CD4-positive, CD25-positive, alpha-beta regulatory T cell (primary cell): ENCODE measurements around the gene TK1. TPM values are rescaled to one million over a fixed set of nuclear protein-coding genes. Genes with fewer than 3 reads are reported as not detected.
A peak's percentile ranks its signal among the peaks of the same experiment; 100 is the strongest.
"Not testable (repeated sequence)": the region's sequence is repeated elsewhere in the genome, so short reads cannot be mapped to it uniquely, and the experiment has no call there.

Source experiments
- ATAC-seq, 2 donors: fragments of 150-1000 bp; cut with Tn5 transposase; one replicate each; pipeline ENCODE4 v1.10.0; 2021; ENCODE audit warnings: low read depth in 2 of 2, moderate number of reproducible peaks in 2 of 2, moderate library complexity in 1 of 2
- DNase-seq, 3 donors: peaks; one replicate each; pipeline versions ENCODE4 v3.0.0 to v3.0.0-alpha.2; 2012 to 2022; ENCODE audit warnings: mixed read lengths in 1 of 3
- H3K27ac ChIP-seq: one replicate; pipeline ENCODE4 v1.7.0; 2013; ENCODE audit warnings: mild to moderate bottlenecking, low read length; ENCODE audit not compliant: insufficient read depth, poor library complexity, severe bottlenecking
- H3K27me3 ChIP-seq: one replicate; pipeline ENCODE4 v1.7.0; 2013; ENCODE audit warnings: low read length; ENCODE audit not compliant: control insufficient read depth, insufficient read depth
- H3K36me3 ChIP-seq: one replicate; pipeline ENCODE4 v1.7.0; 2013; ENCODE audit warnings: mild to moderate bottlenecking, low read length, moderate library complexity; ENCODE audit not compliant: control insufficient read depth, insufficient read depth
- H3K4me1 ChIP-seq: 2 replicates; pipeline ENCODE4 v1.7.0; 2013; ENCODE audit warnings: mild to moderate bottlenecking, low read length; ENCODE audit not compliant: insufficient read depth, control insufficient read depth, poor library complexity, severe bottlenecking
- H3K4me3 ChIP-seq: one replicate; pipeline ENCODE4 v1.7.0; 2013; ENCODE audit warnings: low read depth, mild to moderate bottlenecking, low read length, moderate library complexity
- H3K9me3 ChIP-seq, 2 experiments: 1 replicate in 1 of 2; 2 replicates in 1 of 2; pipeline ENCODE4 v1.7.0; 2013; ENCODE audit warnings: low read length in 2 of 2, mild to moderate bottlenecking in 1 of 2, moderate library complexity in 1 of 2; ENCODE audit not compliant: control insufficient read depth in 2 of 2
- H3K27ac Mint-ChIP-seq, 3 donors: one replicate each; pipeline ENCODE4 v1.8.0; 2020 to 2022; ENCODE audit warnings: mild to moderate bottlenecking in 3 of 3, mixed read lengths in 3 of 3, moderate library complexity in 2 of 3
- H3K27me3 Mint-ChIP-seq: one replicate; pipeline ENCODE4 v1.8.0; 2022; ENCODE audit warnings: mild to moderate bottlenecking, mixed read lengths
- H3K36me3 Mint-ChIP-seq: one replicate; pipeline ENCODE4 v1.8.0; 2020; ENCODE audit warnings: mixed read lengths
- H3K4me1 Mint-ChIP-seq, 4 donors: one replicate each; pipeline ENCODE4 v1.8.0; 2020 to 2022; ENCODE audit warnings: mixed read lengths in 4 of 4, mild to moderate bottlenecking in 1 of 4
- H3K4me3 Mint-ChIP-seq, 4 donors: one replicate each; pipeline ENCODE4 v1.8.0; 2020 to 2022; ENCODE audit warnings: mild to moderate bottlenecking in 4 of 4, mixed read lengths in 4 of 4, moderate library complexity in 3 of 4
- H3K9me3 Mint-ChIP-seq, 7 donors: one replicate each; pipeline ENCODE4 v1.8.0; 2020 to 2022; ENCODE audit warnings: mixed read lengths in 7 of 7, mild to moderate bottlenecking in 3 of 7, moderate library complexity in 2 of 7
- polyA plus RNA-seq, 4 donors: library from polyadenylated mRNA; unstranded; fragments of 300-500 nt; fragmentation: Illumina TruSeq; gene quantifications; one replicate each; pipeline ENCODE4 v1.2.3, GENCODE V29; 2021
- total RNA-seq: library from RNA; stranded (reverse); gene quantifications from one replicate; pipeline ENCODE4 v1.2.3, GENCODE V29; 2022

Gene TK1
- total and polyA plus RNA-seq, 5 donors from 2014 or later, result 3.2 to 33.8 (median 12.8) TPM

- Histone ChIP-seq H3K36me3 (peaks cover 3% of the 10 kb centered on the region), H3K9me3 (no peaks in the 10 kb centered on the region), H3K4me3 (no peak overlapping the region), H3K27me3 (no peaks in the 10 kb centered on the region), H3K4me1 (peaks cover 59% of the 10 kb centered on the region), H3K27ac (peak overlapping the region; percentile 66)
- H3K36me3 Mint-ChIP-seq, result peaks cover 15% of the 10 kb centered on the region
- no peaks in the 10 kb centered on the region for H3K27me3 Mint-ChIP-seq
- peak; percentile 48 to 62 for ATAC-seq
- H3K9me3 Mint-ChIP-seq, result peaks cover 0 to 2% (median 0%) of the 10 kb centered on the region in 7 donors
- peak in 2 of 3 donors; percentile 49 to 86 for DNase-seq
- H3K4me1 Mint-ChIP-seq, result peaks cover 6 to 67% (median 32%) of the 10 kb centered on the region in 4 donors
- H3K27ac Mint-ChIP-seq, result peak overlapping the region; percentile 87 to 96 (median 93)
- H3K4me3 Mint-ChIP-seq, result peak overlapping the region; percentile 1 to 79 (median 70)
Observed at GRCh38 chr17:78173097-78173715, 13.6 kb downstream of the TK1 start.

- H3K4me1 ChIP-seq, result peaks cover 64% of the 10 kb centered on the region
- peaks cover 6 to 67% (median 32%) of the 10 kb centered on the region in 4 donors for H3K4me1 Mint-ChIP-seq
- no peaks in the 10 kb centered on the region for H3K27me3 ChIP-seq
- H3K36me3 Mint-ChIP-seq, result peaks cover 15% of the 10 kb centered on the region
- H3K4me3 Mint-ChIP-seq, result peak overlapping the region in 3 of 4 donors; percentile 54 to 79 (median 66)
- no peaks in the 10 kb centered on the region for H3K27me3 Mint-ChIP-seq
- peaks cover 3% of the 10 kb centered on the region for H3K36me3 ChIP-seq
- DNase-seq (no peak), ATAC-seq (no peak)
- no peak overlapping the region for H3K4me3 ChIP-seq
- H3K9me3 Mint-ChIP-seq, result peaks cover 0 to 2% (median 0%) of the 10 kb centered on the region in 7 donors
- H3K27ac ChIP-seq, result no peak overlapping the region
- H3K9me3 ChIP-seq, result no peaks in the 10 kb centered on the region
- H3K27ac Mint-ChIP-seq, result peak overlapping the region; percentile 9 to 93 (median 87)
Observed at GRCh38 chr17:78172249-78173051, 14.4 kb downstream of the TK1 start.

GRCh38 chr17:78171591-78172248 is 15.1 kb downstream of the TK1 start:
- peaks cover 6 to 61% (median 29%) of the 10 kb centered on the region in 4 donors for H3K4me1 Mint-ChIP-seq

GRCh38 chr17:78170692-78171590 is 15.9 kb downstream of the TK1 start:
- H3K36me3 Mint-ChIP-seq, result peaks cover 15% of the 10 kb centered on the region
- H3K9me3 ChIP-seq, result no peaks in the 10 kb centered on the region
- H3K36me3 ChIP-seq, result peaks cover 3% of the 10 kb centered on the region
- ATAC-seq, result no peak
- H3K27ac Mint-ChIP-seq, result peak overlapping the region; percentile 38 to 86 (median 78)
- DNase-seq, result no peak
- H3K9me3 Mint-ChIP-seq, result peaks cover 0 to 2% (median 0%) of the 10 kb centered on the region in 7 donors
- peak overlapping the region; percentile 62 to 87 (median 80) for H3K4me3 Mint-ChIP-seq
- H3K4me1 ChIP-seq, result peaks cover 53% of the 10 kb centered on the region
- no peak overlapping the region for H3K4me3 ChIP-seq
- H3K27me3 ChIP-seq, result no peaks in the 10 kb centered on the region
- no peaks in the 10 kb centered on the region for H3K27me3 Mint-ChIP-seq
- H3K27ac ChIP-seq, result no peak overlapping the region
- peaks cover 6 to 53% (median 25%) of the 10 kb centered on the region in 4 donors for H3K4me1 Mint-ChIP-seq

More at GRCh38 chr17:78171591-78172248, 15.1 kb downstream of the TK1 start:
- not testable (repeated sequence) for H3K27ac ChIP-seq, H3K36me3 ChIP-seq, H3K27me3 Mint-ChIP-seq, ATAC-seq, H3K27me3 ChIP-seq, H3K9me3 ChIP-seq, H3K9me3 Mint-ChIP-seq, DNase-seq, H3K4me3 ChIP-seq
- H3K4me1 ChIP-seq, result peaks cover 61% of the 10 kb centered on the region
- H3K27ac Mint-ChIP-seq, result peak overlapping the region in 1 of 3 donors; percentile 29
- H3K4me3 Mint-ChIP-seq, result peak overlapping the region; percentile 4 to 79 (median 38)
- H3K36me3 Mint-ChIP-seq, result peaks cover 15% of the 10 kb centered on the region

GRCh38 chr17:78168903-78169793 is 17.7 kb downstream of the TK1 start:
- ATAC-seq, result peak in 1 of 2 donors; percentile 6
- no peaks in the 10 kb centered on the region for H3K27me3 Mint-ChIP-seq
- H3K36me3 ChIP-seq, result peaks cover 3% of the 10 kb centered on the region
- peaks cover 6 to 47% (median 24%) of the 10 kb centered on the region in 4 donors for H3K4me1 Mint-ChIP-seq
- no peaks in the 10 kb centered on the region for H3K27me3 ChIP-seq
- peak overlapping the region; percentile 20 to 79 (median 78) for H3K27ac Mint-ChIP-seq
- peak overlapping the region; percentile 78 to 88 (median 86) for H3K4me3 Mint-ChIP-seq
- H3K4me1 ChIP-seq, result peaks cover 49% of the 10 kb centered on the region
- no peak overlapping the region for H3K4me3 ChIP-seq
- peak in 1 of 3 donors; percentile 63 for DNase-seq
- no peaks in the 10 kb centered on the region for H3K9me3 ChIP-seq
- peak overlapping the region; percentile 82 for H3K27ac ChIP-seq
- peaks cover 0 to 2% (median 0%) of the 10 kb centered on the region in 7 donors for H3K9me3 Mint-ChIP-seq
- peaks cover 15% of the 10 kb centered on the region for H3K36me3 Mint-ChIP-seq

- DNase-seq, result peak; percentile 80 to 90 (median 87)
- peaks cover 41% of the 10 kb centered on the region for H3K4me1 ChIP-seq
Observed at GRCh38 chr17:78168242-78168902, 18.5 kb downstream of the TK1 start, which contains the start of gene SYNGR2. Gene SYNGR2 (plus strand): TSS chr17:78168581. CDS start chr17:78168617, 36 bp downstream.

More at GRCh38 chr17:78168242-78168902, 18.5 kb downstream of the TK1 start, which contains the start of gene SYNGR2:
- Histone ChIP-seq H3K27ac (peak within 1 kb of the TSS; percentile 82), H3K9me3 (no peaks in the 10 kb centered on the region), H3K27me3 (no peaks in the 10 kb centered on the region), H3K36me3 (peaks cover 3% of the 10 kb centered on the region), H3K4me3 (peak within 1 kb of the TSS; percentile 37)
- Mint-ChIP-seq H3K4me3 (peak within 1 kb of the TSS; percentile 32 to 88 (median 82)), H3K9me3 (peaks cover 0 to 2% (median 0%) of the 10 kb centered on the region in 7 donors), H3K27me3 (no peaks in the 10 kb centered on the region), H3K36me3 (peaks cover 11% of the 10 kb centered on the region), H3K4me1 (peaks cover 2 to 40% (median 17%) of the 10 kb centered on the region in 4 donors), H3K27ac (peak within 1 kb of the TSS; percentile 20 to 85 (median 78))
- ATAC-seq, result peak; percentile 89 to 91
